RWPE2 (cell line): ENCODE measurements around the gene CWC15.
A peak's percentile ranks its signal among the peaks of the same experiment; 100 is the strongest.
"Not testable (repeated sequence)": the region's sequence is repeated elsewhere in the genome, so short reads cannot be mapped to it uniquely, and the experiment has no call there.

ENCODE experiments used
- ATAC-seq: fragments of 200-7000 bp; cut with Tn5 transposase; 3 replicates; pipeline ENCODE4 v1.9.1; 2021; ENCODE audit warnings: low read depth
- DNase-seq: peaks from one replicate; pipeline ENCODE4 v3.0.0-alpha.2; 2020; ENCODE audit warnings: low spot score
- H3K27ac ChIP-seq: fragments of 450-650 bp; 2 replicates; pipeline ENCODE4 v1.5.1; 2017; ENCODE audit warnings: mild to moderate bottlenecking; ENCODE audit not compliant: poor library complexity, severe bottlenecking
- H3K27me3 ChIP-seq: fragments of 250-450 bp; sonication (Bioruptor Pico); 2 replicates; pipeline ENCODE4 v1.5.1; 2021; ENCODE audit warnings: mild to moderate bottlenecking, moderate library complexity; ENCODE audit not compliant: insufficient read depth, poor library complexity, severe bottlenecking
- H3K36me3 ChIP-seq: fragments of 250-450 bp; sonication (Bioruptor Pico); 2 replicates; pipeline ENCODE4 v1.5.1; 2020; ENCODE audit warnings: low read depth, mild to moderate bottlenecking, moderate library complexity
- H3K4me1 ChIP-seq: fragments of 250-450 bp; sonication (Bioruptor Pico); 2 replicates; pipeline ENCODE4 v1.5.1; 2021; ENCODE audit warnings: mild to moderate bottlenecking, moderate library complexity; ENCODE audit not compliant: insufficient read depth, poor library complexity, severe bottlenecking
- H3K4me3 ChIP-seq: fragments of 250-450 bp; sonication (Bioruptor Pico); 2 replicates; pipeline ENCODE4 v1.5.1; 2021; ENCODE audit warnings: mild to moderate bottlenecking, moderate library complexity; ENCODE audit not compliant: severe bottlenecking
- H3K9me3 ChIP-seq: fragments of 250-450 bp; sonication (Bioruptor Pico); 2 replicates; pipeline ENCODE4 v1.5.1; 2021; ENCODE audit warnings: mild to moderate bottlenecking, moderate library complexity; ENCODE audit not compliant: severe bottlenecking
- CTCF ChIP-seq: fragments of 450-650 bp; IDR thresholded peaks from one replicate; pipeline ENCODE4 v1.5.1; 2017; ENCODE audit warnings: mild to moderate bottlenecking, moderate library complexity; ENCODE audit not compliant: poor library complexity, severe bottlenecking

CWC15 gene

GRCh38 chr11:94973099-94973968 lies at the start of gene CWC15, which contains the start of gene KDM4D:
Gene CWC15, minus strand, starts transcription at chr11:94973556. Its CDS starts 1,371 bp downstream, at chr11:94972185.
Gene KDM4D, plus strand, starts transcription at chr11:94973709. Its CDS starts 23,664 bp downstream, at chr11:94997373.
- Histone ChIP-seq H3K27me3 (no peaks in the 10 kb centered on the region), H3K9me3 (no peaks in the 10 kb centered on the region), H3K4me1 (peaks cover 8% of the 10 kb centered on the region), H3K36me3 (peaks cover 55% of the 10 kb centered on the region), H3K4me3 (peak within 1 kb of the TSS; percentile 67), H3K27ac (peak within 1 kb of the TSS; percentile 46)
- ATAC-seq (peak; percentile 100), DNase-seq (peak; percentile 90)
- no peak for TF ChIP-seq CTCF

- ATAC-seq, result not testable (repeated sequence)
These were observed 48.1 kb upstream of the CWC15 start for GRCh38 chr11:95021468-95021867.

GRCh38 chr11:95016139-95016538 lies 42.8 kb upstream of the CWC15 start:
- Histone ChIP-seq H3K4me1 (no peaks in the 10 kb centered on the region), H3K27me3 (no peaks in the 10 kb centered on the region), H3K36me3 (no peaks in the 10 kb centered on the region), H3K4me3 (no peak overlapping the region), H3K9me3 (no peaks in the 10 kb centered on the region), H3K27ac (no peak overlapping the region)
- no peak for TF ChIP-seq CTCF
- DNase-seq (no peak), ATAC-seq (peak; percentile 33; the same call in 1 of the 3 replicates)

More at GRCh38 chr11:95021468-95021867, 48.1 kb upstream of the CWC15 start:
- DNase-seq, H3K4me1 ChIP-seq, H3K27me3 ChIP-seq, H3K4me3 ChIP-seq, H3K9me3 ChIP-seq, H3K27ac ChIP-seq, H3K36me3 ChIP-seq: not testable (repeated sequence)

GRCh38 chr11:95014184-95014821 lies 40.9 kb upstream of the CWC15 start:
- no peak for DNase-seq
- Histone ChIP-seq H3K9me3 (no peaks in the 10 kb centered on the region), H3K4me3 (no peak overlapping the region), H3K36me3 (no peaks in the 10 kb centered on the region), H3K27me3 (peaks cover 4% of the 10 kb centered on the region), H3K4me1 (no peaks in the 10 kb centered on the region), H3K27ac (no peak overlapping the region)
- no peak for TF ChIP-seq CTCF
- ATAC-seq, result no peak

GRCh38 chr11:95011376-95011775 lies 38.0 kb upstream of the CWC15 start:
- DNase-seq (no peak), ATAC-seq (no peak)
- Histone ChIP-seq H3K27ac (no peak overlapping the region), H3K4me1 (no peaks in the 10 kb centered on the region), H3K27me3 (peaks cover 6% of the 10 kb centered on the region), H3K4me3 (no peak overlapping the region), H3K36me3 (no peaks in the 10 kb centered on the region), H3K9me3 (no peaks in the 10 kb centered on the region)
- TF ChIP-seq CTCF, result no peak
